HG02642 (cell line): ENCODE results near the gene OPA1.

Experiments
- ATAC-seq: cut with Tn5 transposase; IDR thresholded peaks from one replicate; pipeline ENCODE4 v1.9.1; 2021; ENCODE audit warnings: mild to moderate bottlenecking; ENCODE audit not compliant: unreplicated experiment, poor library complexity

Gene OPA1, protein sequence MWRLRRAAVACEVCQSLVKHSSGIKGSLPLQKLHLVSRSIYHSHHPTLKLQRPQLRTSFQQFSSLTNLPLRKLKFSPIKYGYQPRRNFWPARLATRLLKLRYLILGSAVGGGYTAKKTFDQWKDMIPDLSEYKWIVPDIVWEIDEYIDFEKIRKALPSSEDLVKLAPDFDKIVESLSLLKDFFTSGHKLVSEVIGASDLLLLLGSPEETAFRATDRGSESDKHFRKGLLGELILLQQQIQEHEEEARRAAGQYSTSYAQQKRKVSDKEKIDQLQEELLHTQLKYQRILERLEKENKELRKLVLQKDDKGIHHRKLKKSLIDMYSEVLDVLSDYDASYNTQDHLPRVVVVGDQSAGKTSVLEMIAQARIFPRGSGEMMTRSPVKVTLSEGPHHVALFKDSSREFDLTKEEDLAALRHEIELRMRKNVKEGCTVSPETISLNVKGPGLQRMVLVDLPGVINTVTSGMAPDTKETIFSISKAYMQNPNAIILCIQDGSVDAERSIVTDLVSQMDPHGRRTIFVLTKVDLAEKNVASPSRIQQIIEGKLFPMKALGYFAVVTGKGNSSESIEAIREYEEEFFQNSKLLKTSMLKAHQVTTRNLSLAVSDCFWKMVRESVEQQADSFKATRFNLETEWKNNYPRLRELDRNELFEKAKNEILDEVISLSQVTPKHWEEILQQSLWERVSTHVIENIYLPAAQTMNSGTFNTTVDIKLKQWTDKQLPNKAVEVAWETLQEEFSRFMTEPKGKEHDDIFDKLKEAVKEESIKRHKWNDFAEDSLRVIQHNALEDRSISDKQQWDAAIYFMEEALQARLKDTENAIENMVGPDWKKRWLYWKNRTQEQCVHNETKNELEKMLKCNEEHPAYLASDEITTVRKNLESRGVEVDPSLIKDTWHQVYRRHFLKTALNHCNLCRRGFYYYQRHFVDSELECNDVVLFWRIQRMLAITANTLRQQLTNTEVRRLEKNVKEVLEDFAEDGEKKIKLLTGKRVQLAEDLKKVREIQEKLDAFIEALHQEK

GRCh38 chr3:193592841-193593667 lies at the start of gene OPA1:
OPA1 (plus strand) TSS chr3:193593208; CDS start chr3:193593378, 170 bp downstream.
- peak; percentile 98 for ATAC-seq

GRCh38 chr3:193544289-193544688 lies 48.7 kb upstream of the OPA1 start:
- no peak for ATAC-seq

GRCh38 chr3:193545304-193545703 lies 47.7 kb upstream of the OPA1 start:
- no peak for ATAC-seq

DNA sequence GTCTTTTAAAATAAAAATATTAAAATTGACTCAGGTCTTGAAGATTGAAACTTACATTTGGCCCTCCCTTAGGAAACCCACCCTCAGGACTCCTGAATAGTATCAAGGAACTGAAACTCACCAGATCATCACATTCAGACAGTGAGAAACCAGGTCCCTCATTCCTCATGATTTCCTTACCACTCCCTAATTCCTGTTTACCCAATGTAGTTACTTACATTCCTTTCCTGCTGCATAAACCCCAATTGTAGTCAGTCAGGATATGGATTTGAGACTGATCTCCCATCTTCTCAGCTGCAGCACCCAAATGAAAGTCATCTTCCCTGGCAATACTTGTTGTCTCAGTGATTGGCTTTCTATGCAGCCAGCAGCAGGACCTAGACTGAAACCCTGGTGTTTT lies 46.9 kb upstream of the OPA1 start:
- no peak for ATAC-seq

DNA sequence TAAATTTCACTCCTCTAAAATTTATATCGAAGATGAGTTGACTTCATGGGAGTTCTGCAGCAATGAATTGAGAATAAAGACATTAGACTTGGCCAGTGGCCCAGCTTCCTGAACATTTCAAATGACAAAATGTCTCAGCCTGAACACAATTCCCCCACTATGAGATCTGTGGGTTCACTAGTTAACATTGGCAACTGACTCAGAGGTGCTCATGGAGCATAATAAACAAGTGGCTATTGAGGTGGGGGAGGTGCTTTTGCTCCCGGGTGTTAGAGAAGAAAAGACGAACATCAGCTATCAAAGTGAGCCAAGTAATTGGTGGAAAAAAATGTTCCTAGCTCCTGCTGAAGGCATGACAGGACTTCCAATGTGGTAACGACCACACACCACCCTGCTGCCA lies 44.6 kb upstream of the OPA1 start:
- ATAC-seq = no peak

DNA sequence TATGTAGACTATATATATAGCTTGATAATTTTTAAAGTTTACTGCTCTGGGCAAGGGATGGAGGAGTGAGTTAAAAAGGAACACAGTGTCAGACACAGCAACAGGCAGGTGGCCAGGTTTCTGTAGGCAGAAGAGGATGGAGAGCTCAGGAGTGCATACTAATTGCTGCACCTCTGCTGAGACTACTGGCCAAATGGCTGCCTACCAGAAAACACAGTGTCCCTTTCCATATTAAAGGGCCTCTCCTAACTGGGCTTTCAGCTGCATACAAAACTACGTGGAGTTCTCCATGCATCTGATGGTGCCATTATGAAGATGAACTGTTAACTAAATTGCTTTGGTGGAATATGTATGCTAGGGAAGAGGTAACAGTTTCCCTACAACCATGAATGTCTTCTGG lies 40.1 kb upstream of the OPA1 start:
- no peak for ATAC-seq

GRCh38 chr3:193553586-193553985 lies 39.4 kb upstream of the OPA1 start:
- no peak for ATAC-seq

DNA sequence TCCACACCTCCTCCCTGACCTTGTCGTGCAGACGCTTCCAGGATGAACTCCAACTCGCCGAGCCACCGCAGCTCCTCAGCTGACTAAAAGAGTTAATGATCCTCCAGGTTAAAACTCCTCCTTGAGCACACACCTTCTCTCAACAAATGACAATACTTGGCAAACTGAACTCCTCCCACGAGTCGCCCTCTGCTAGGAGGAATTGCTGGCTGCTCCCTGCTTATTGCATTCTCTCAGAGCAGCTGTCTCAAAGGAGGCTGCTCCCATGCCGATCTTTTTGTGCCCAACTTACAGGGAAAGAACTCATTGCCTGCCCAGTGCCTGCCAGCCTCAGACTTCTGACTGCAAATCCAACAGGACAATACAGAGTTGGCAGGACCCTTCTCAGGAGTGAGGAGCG lies 38.2 kb upstream of the OPA1 start, which contains the start of gene ATP13A4:
Gene ATP13A4, minus strand, starts transcription at position 85 of the 400 bp plus-strand sequence. CDS start 96 bp downstream, outside the sequence.
- no peak for ATAC-seq

GRCh38 chr3:193556841-193557240 lies 36.2 kb upstream of the OPA1 start:
- ATAC-seq = no peak

GRCh38 chr3:193559100-193559499 lies 33.9 kb upstream of the OPA1 start:
- no peak for ATAC-seq

DNA sequence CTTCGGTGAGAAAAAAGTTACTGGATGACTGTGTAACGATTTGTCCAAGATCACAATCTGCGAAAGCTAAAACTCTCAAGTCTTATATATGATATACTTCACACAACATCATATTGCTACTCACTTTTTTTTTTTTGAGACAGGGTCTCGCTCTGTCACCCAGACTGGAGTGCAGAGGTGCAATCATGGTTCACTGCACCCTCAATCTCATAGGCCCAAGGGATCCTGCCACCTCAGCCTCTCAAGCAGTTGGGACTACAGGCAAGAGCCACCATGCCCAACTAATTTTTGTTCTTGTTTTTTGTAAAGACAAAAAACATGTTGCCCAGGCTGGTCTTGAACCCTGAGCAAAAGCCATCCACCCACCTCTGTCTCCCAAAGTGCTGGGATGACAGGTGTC lies 32.9 kb upstream of the OPA1 start:
- ATAC-seq = no peak

DNA sequence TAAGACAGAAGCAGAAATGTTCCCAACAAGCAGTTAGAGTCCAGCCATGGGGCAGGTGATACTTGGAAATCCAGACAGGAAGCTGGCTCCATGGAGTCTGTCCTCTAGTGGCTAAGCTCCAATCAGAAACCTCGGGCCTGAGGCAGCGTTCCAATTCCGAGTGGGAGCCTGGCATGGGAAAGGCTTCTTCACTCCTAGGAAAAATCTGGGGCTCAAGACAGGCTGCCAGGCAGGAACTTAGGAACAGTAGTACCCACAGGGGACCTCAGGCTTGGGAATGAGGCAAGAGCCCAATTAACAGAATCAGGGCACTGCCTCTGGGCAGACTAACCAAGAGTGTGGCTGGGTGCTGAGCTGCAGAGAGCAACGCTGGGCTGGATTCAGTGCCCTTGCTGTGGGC lies 32.1 kb upstream of the OPA1 start:
- no peak for ATAC-seq

DNA sequence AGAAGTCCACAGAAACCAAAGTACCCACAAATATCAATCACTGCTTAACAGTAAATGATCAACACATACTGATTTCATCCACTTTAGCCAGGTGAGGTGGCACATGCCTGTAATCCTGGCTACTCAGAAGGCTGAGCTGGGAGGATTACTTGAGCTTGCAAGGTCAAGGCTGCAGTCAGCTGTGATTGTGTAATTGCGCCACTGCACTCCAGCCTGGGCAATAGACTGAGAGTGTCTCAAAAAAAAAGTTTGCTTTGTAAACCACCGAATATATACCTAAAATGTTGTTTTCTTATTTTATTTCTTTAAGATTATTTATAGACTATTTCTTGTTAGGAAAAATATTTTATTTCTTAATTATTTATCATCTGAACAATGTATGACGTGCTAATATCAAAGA lies 29.6 kb upstream of the OPA1 start:
- ATAC-seq = no peak

GRCh38 chr3:193564012-193564411 lies 29.0 kb upstream of the OPA1 start:
- no peak for ATAC-seq

DNA sequence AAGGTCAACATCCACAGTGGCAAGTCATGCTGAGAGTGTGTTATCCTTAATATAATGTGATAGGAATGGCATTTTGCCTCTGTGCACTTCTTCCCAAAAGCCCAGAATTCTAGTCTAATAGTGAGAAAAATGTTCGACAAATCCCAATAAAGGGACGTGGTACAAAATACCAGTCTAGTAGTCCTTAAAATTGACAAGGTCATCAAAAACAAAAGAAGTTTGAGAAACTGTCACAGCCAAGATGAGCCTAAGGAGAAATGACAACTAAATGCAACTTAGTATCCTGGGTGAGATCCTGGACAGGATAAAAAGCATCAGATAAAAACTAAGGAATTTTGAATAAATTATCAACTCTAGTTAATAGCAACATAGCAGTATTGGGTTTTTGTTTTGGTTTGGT lies 23.9 kb upstream of the OPA1 start:
- no peak for ATAC-seq

DNA sequence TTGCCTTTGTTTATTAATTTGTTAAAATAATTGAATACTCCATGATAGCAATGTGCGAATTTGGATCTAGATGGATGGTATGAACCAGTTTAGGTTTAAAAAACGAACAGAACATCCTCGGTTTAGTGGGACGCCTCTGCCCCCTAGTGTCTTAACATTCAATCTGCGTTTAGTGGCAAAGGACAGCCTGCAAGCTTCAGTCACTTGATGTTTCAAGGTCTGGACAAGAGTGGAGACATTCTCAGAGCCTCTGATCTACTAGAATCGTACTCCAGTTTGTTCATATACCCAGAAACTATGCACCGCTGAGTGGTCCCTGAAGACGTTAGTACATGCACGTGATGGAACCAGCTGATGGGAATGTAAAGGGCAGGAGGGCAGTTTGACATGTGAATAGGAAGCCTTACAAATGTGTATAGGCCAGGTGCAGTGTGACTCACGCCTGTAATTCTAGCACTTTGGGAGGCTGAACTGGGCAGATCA lies 20.5 kb upstream of the OPA1 start:
- ATAC-seq = peak; percentile 57

DNA sequence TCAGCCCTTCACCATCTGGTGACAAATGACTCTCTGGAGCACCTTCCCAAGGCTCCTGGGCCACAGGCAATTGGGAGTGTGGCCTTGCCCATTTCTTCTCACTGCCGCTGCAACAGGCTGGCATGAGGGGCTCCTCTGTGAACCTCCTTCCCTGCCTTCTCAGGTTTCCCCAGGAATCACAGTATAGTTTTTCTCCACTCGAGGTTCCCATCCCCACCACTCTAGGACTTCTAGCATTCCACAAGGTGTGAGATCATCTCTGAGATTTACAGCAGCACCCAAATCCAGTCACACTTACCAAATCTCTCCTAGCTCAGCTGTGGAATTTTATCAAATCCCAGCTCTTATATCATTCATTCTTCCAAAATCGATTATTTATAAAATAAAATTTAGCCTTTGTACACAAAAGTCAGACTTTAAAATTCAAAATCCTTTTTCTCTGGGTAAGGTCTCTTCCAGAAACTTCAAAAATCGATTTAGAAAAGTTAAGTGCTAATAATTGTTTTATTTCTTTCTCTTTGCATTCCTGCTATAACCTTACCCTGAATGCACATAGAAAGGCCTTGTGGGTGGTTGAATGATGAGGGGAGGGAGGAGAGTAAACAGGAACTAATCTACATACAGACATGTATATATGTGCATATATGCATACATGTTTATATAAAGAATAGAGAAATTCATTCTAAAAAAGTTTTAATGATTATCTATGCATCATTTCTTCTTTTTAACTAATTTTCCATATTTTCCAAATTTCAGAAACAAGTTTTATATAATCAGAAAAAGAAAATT lies 19.4 kb upstream of the OPA1 start:
- ATAC-seq = no peak

DNA sequence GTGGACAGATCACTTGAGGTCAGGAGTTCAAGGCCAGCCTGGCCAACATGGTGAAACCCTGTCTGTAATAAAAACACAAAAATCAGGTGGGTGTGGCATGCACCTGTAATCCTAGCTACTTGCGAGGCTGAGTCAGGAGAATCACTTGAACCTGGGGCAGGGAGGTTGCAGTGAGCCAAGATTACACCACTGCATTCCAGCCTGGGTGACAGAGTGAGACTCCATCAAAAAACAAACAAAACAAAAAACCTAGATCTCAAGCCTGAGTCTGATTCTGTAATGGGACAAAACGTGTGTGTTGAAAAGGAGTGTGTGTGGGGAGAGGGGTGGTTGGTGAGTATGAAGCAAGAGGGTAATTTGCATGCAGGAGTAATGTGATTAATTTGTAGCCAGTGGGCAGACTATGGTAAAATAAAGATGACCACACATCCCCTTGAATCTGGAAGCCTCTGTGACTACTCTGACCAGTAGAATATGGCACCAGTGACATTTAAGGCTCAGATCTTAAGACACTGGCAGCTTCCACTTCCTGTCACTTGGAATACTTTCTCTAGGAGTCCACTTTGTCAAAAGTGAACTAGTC lies 18.4 kb upstream of the OPA1 start:
- ATAC-seq = no peak

DNA sequence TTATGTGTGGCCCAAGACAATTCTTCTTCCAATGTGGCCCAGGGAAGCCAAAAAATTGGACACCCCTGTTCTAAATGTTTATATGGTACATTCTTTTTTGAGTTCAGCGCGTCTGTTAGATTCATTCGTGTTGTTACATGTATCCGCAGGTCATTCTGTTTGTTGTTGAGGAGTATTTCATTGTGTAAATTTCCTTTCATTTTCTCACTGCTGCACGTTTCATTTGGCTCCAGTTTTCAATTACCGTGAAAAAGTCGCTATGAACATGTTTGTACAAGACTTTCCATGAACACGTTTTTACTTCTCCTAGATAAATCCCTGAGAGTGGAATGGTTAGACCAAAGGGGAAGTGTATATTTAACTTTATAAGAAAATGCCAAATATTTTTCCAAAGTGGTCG lies 7.5 kb upstream of the OPA1 start:
- ATAC-seq = no peak
